ENCODE measurements around the gene AK8.

DNA sequence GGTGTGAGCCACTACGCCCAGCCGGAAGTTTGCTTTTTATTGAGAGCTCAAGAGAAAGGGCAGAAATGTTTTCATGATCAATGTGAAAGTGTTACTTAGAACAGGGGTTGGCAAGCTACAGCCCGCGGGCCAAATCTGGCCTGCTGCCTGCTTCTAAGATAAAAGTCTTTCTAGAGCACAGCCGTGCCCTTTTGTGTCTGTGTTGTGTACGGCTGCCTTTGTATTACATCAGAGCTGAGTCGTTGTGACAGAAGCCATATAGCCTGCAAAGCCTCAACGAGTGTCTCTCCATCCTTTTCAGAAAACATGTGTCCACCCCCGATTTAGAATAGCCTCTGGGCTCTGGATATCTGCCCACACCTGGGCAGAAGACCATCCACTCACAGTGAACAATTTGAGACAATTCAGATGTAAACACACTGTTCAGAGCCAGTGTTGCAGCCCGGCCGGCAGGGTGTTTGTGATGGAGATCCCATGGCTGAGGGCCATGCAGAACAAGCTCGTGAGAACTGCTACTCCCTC, 28.8 kb downstream of the AK8 start:
- TF ChIP-seq, protein P1, sequence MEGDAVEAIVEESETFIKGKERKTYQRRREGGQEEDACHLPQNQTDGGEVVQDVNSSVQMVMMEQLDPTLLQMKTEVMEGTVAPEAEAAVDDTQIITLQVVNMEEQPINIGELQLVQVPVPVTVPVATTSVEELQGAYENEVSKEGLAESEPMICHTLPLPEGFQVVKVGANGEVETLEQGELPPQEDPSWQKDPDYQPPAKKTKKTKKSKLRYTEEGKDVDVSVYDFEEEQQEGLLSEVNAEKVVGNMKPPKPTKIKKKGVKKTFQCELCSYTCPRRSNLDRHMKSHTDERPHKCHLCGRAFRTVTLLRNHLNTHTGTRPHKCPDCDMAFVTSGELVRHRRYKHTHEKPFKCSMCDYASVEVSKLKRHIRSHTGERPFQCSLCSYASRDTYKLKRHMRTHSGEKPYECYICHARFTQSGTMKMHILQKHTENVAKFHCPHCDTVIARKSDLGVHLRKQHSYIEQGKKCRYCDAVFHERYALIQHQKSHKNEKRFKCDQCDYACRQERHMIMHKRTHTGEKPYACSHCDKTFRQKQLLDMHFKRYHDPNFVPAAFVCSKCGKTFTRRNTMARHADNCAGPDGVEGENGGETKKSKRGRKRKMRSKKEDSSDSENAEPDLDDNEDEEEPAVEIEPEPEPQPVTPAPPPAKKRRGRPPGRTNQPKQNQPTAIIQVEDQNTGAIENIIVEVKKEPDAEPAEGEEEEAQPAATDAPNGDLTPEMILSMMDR (IDR thresholded peaks at IDR 0.05): no peak
- TF ChIP-seq POLR2A (IDR thresholded peaks at IDR 0.05): no peak

Measured in vagina (tissue), 2 donors.